Naive thymus-derived CD4-positive, alpha-beta T cell (primary cell): ENCODE measurements around the gene ERC1. TPM values are rescaled to one million over a fixed set of nuclear protein-coding genes. Genes with fewer than 3 reads are reported as not detected.

ENCODE experiments used
- ATAC-seq: fragments of 150-1000 bp; cut with Tn5 transposase; 2 replicates; pipeline ENCODE4 v1.10.0; 2021; ENCODE audit warnings: mild to moderate bottlenecking, moderate library complexity
- CTCF ChIA-PET: fragments of 350-600 bp; sonication (Branson Sonifier 250); formaldehyde crosslinking; loops from one replicate; lab custom pipeline; 2021; ENCODE audit warnings: antibody characterized with exemption; lab: Charles Lee
- POLR2A ChIA-PET: fragments of 350-600 bp; sonication (Branson Sonifier 250); formaldehyde crosslinking; loops from one replicate; lab custom pipeline; 2021; ENCODE audit warnings: antibody characterized with exemption, inconsistent platforms; lab: Charles Lee
- DNase-seq, 9 donors: peaks; one replicate each; pipeline versions ENCODE4 v3.0.0 to v3.0.0-alpha.2; 2020 to 2022; ENCODE audit warnings: mixed read lengths in 1 of 9
- H3K27ac ChIP-seq: one replicate; pipeline ENCODE4 v1.7.0; 2013; ENCODE audit warnings: mild to moderate bottlenecking, low read depth, low read length, moderate library complexity
- H3K27me3 ChIP-seq, 2 donors: one replicate each; pipeline ENCODE4 v1.7.0; 2013; ENCODE audit warnings: low read length in 2 of 2, mild to moderate bottlenecking in 2 of 2, moderate library complexity in 2 of 2; ENCODE audit not compliant: control insufficient read depth in 2 of 2, insufficient read depth in 2 of 2
- H3K36me3 ChIP-seq, 3 experiments: 1 replicate in 2 of 3; 2 replicates in 1 of 3; pipeline ENCODE4 v1.7.0; 2013; ENCODE audit warnings: low read length in 3 of 3, mild to moderate bottlenecking in 3 of 3, moderate library complexity in 1 of 3; ENCODE audit not compliant: insufficient read depth in 3 of 3, control insufficient read depth in 2 of 3
- H3K4me1 ChIP-seq, 2 donors: one replicate each; pipeline ENCODE4 v1.7.0; 2013; ENCODE audit warnings: low read length in 2 of 2, mild to moderate bottlenecking in 2 of 2, moderate library complexity in 1 of 2; ENCODE audit not compliant: control insufficient read depth in 2 of 2, insufficient read depth in 2 of 2
- H3K4me3 ChIP-seq: 2 replicates; pipeline ENCODE4 v1.7.0; 2013; ENCODE audit warnings: mild to moderate bottlenecking, low read length
- H3K9me3 ChIP-seq, 3 experiments: 1 replicate in 2 of 3; 2 replicates in 1 of 3; pipeline ENCODE4 v1.7.0; 2013; ENCODE audit warnings: low read length in 3 of 3; ENCODE audit not compliant: control insufficient read depth in 2 of 3
- H3K27ac Mint-ChIP-seq, 9 donors: one replicate each; pipeline ENCODE4 v1.8.0; 2020 to 2022; ENCODE audit warnings: mixed read lengths in 9 of 9, mild to moderate bottlenecking in 8 of 9, moderate library complexity in 5 of 9, inconsistent platforms in 2 of 9
- H3K27me3 Mint-ChIP-seq, 5 donors: one replicate each; pipeline ENCODE4 v1.8.0; 2021 to 2022; ENCODE audit warnings: mixed read lengths in 5 of 5, mild to moderate bottlenecking in 1 of 5
- H3K36me3 Mint-ChIP-seq, 5 donors: one replicate each; pipeline ENCODE4 v1.8.0; 2020 to 2022; ENCODE audit warnings: mixed read lengths in 5 of 5, mild to moderate bottlenecking in 3 of 5, inconsistent platforms in 1 of 5
- H3K4me1 Mint-ChIP-seq, 7 donors: one replicate each; pipeline ENCODE4 v1.8.0; 2020 to 2022; ENCODE audit warnings: mixed read lengths in 7 of 7, mild to moderate bottlenecking in 3 of 7, inconsistent platforms in 1 of 7
- H3K4me3 Mint-ChIP-seq, 10 donors: one replicate each; pipeline ENCODE4 v1.8.0; 2020 to 2022; ENCODE audit warnings: mild to moderate bottlenecking in 10 of 10, mixed read lengths in 10 of 10, moderate library complexity in 6 of 10, inconsistent platforms in 2 of 10
- H3K9me3 Mint-ChIP-seq, 11 donors: one replicate each; pipeline ENCODE4 v1.8.0; 2020 to 2022; ENCODE audit warnings: mixed read lengths in 11 of 11, mild to moderate bottlenecking in 4 of 11, inconsistent platforms in 1 of 11, moderate library complexity in 1 of 11
- intact Hi-C, 2 donors: fragments of 100-400 bp; cut with micrococcal nuclease; formaldehyde crosslinking; loops; one replicate each; pipeline ENCODE4 v1.15.1; 2023
- polyA plus RNA-seq, 2 donors: library from polyadenylated mRNA; unstranded; fragments of 300-500 nt; fragmentation: Illumina TruSeq; gene quantifications; one replicate each; pipeline ENCODE4 v1.2.3, GENCODE V29; 2021
- total RNA-seq, 6 experiments: library from RNA in 5 of 6; stranded (reverse) in 5 of 6; gene quantifications; 1 replicate in 5 of 6; 2 replicates in 1 of 6; pipeline ENCODE4 v1.2.3 and lab custom pipeline; 2021 to 2026

ERC1 gene
- total and polyA plus RNA-seq, 7 experiments from 2014 or later, result 15.9 to 62.0 (median 51.5) TPM

GRCh38 chr12:1410794-1411193, 419.8 kb downstream of the ERC1 start:
- Histone ChIP-seq H3K9me3 (no peaks in the 10 kb centered on the region), H3K4me3 (no peak overlapping the region), H3K27ac (no peak overlapping the region), H3K27me3 (no peaks in the 10 kb centered on the region), H3K4me1 (no peaks in the 10 kb centered on the region), H3K36me3 (peaks cover 0 to 22% (median 4%) of the 10 kb centered on the region in 3 experiments)
- no peak for ATAC-seq
- intact Hi-C loops, result no loop called here
- DNase-seq, result no peak
- POLR2A ChIA-PET, result no interaction called here
- CTCF ChIA-PET, result no interaction called here
- no peak overlapping the region for H3K27ac Mint-ChIP-seq
- peaks cover 11 to 76% (median 57%) of the 10 kb centered on the region in 5 donors for H3K36me3 Mint-ChIP-seq
- H3K4me1 Mint-ChIP-seq, result no peaks in the 10 kb centered on the region
- H3K4me3 Mint-ChIP-seq, result no peak overlapping the region
- H3K27me3 Mint-ChIP-seq, result no peaks in the 10 kb centered on the region
- no peaks in the 10 kb centered on the region for H3K9me3 Mint-ChIP-seq

GRCh38 chr12:1413930-1414329, 422.9 kb downstream of the ERC1 start:
- Histone ChIP-seq H3K36me3 (peaks cover 0 to 23% (median 0%) of the 10 kb centered on the region in 3 experiments), H3K4me1 (no peaks in the 10 kb centered on the region), H3K27ac (no peak overlapping the region), H3K9me3 (no peaks in the 10 kb centered on the region), H3K27me3 (no peaks in the 10 kb centered on the region), H3K4me3 (no peak overlapping the region)
- CTCF ChIA-PET, result interaction anchor here (1.7 kb wide), 1 partner anchor 10 kb away, joined by 3 read pairs; no protein-coding TSS in a partner anchor
- Mint-ChIP-seq H3K9me3 (peaks cover 0 to 5% (median 1%) of the 10 kb centered on the region in 11 donors), H3K27ac (no peak overlapping the region), H3K4me3 (no peak overlapping the region), H3K36me3 (peaks cover 15 to 90% (median 80%) of the 10 kb centered on the region in 5 donors), H3K4me1 (no peaks in the 10 kb centered on the region), H3K27me3 (no peaks in the 10 kb centered on the region)
- intact Hi-C loops, result no loop called here
- no peak for ATAC-seq
- POLR2A ChIA-PET, result no interaction called here
- DNase-seq, result no peak

GRCh38 chr12:1418144-1418543, 427.1 kb downstream of the ERC1 start:
- peaks cover 20 to 78% (median 64%) of the 10 kb centered on the region in 5 donors for H3K36me3 Mint-ChIP-seq
- Histone ChIP-seq H3K27ac (no peak overlapping the region), H3K27me3 (no peaks in the 10 kb centered on the region), H3K4me1 (no peaks in the 10 kb centered on the region), H3K36me3 (peaks cover 0 to 11% (median 0%) of the 10 kb centered on the region in 3 experiments), H3K4me3 (no peak overlapping the region), H3K9me3 (peaks cover 0 to 3% (median 0%) of the 10 kb centered on the region in 3 experiments)
- H3K4me1 Mint-ChIP-seq, result peaks cover 0 to 9% (median 0%) of the 10 kb centered on the region in 7 donors
- intact Hi-C loops, result no loop called here
- H3K9me3 Mint-ChIP-seq, result peaks cover 0 to 31% (median 10%) of the 10 kb centered on the region in 11 donors
- DNase-seq, result no peak
- POLR2A ChIA-PET, result no interaction called here
- H3K27me3 Mint-ChIP-seq, result no peaks in the 10 kb centered on the region
- H3K27ac Mint-ChIP-seq, result no peak overlapping the region
- no peak for ATAC-seq
- no peak overlapping the region for H3K4me3 Mint-ChIP-seq
- CTCF ChIA-PET, result no interaction called here

- Histone ChIP-seq H3K27me3 (no peaks in the 10 kb centered on the region), H3K4me3 (no peak overlapping the region), H3K27ac (no peak overlapping the region), H3K9me3 (peaks cover 0 to 3% (median 0%) of the 10 kb centered on the region in 3 experiments), H3K4me1 (no peaks in the 10 kb centered on the region), H3K36me3 (peaks cover 0 to 7% (median 0%) of the 10 kb centered on the region in 3 experiments)
- no peak overlapping the region for H3K4me3 Mint-ChIP-seq
- no peak overlapping the region for H3K27ac Mint-ChIP-seq
- ChIA-PET CTCF (no interaction called here), POLR2A (no interaction called here)
- H3K27me3 Mint-ChIP-seq, result no peaks in the 10 kb centered on the region
- no peak for ATAC-seq
- peaks cover 18 to 69% (median 55%) of the 10 kb centered on the region in 5 donors for H3K36me3 Mint-ChIP-seq
- H3K4me1 Mint-ChIP-seq, result peaks cover 0 to 18% (median 0%) of the 10 kb centered on the region in 7 donors
- H3K9me3 Mint-ChIP-seq, result peaks cover 0 to 31% (median 10%) of the 10 kb centered on the region in 11 donors
- DNase-seq, result no peak
- intact Hi-C loops, result no loop called here
Measured at GRCh38 chr12:1419849-1420371, 428.9 kb downstream of the ERC1 start.

GRCh38 chr12:1421091-1421846, 430.2 kb downstream of the ERC1 start:
- Mint-ChIP-seq H3K36me3 (peaks cover 15 to 61% (median 44%) of the 10 kb centered on the region in 5 donors), H3K27me3 (no peaks in the 10 kb centered on the region), H3K4me1 (peaks cover 0 to 25% (median 0%) of the 10 kb centered on the region in 7 donors), H3K9me3 (peaks cover 0 to 31% (median 10%) of the 10 kb centered on the region in 11 donors), H3K27ac (no peak overlapping the region), H3K4me3 (peak overlapping the region in 1 of 10 donors; percentile 32)
- intact Hi-C loops, result no loop called here
- DNase-seq (no peak), ATAC-seq (peak; percentile 55)
- CTCF ChIA-PET, result no interaction called here
- peaks cover 0 to 3% (median 0%) of the 10 kb centered on the region in 3 experiments for H3K9me3 ChIP-seq
- H3K4me1 ChIP-seq, result no peaks in the 10 kb centered on the region
- H3K36me3 ChIP-seq, result peaks cover 0 to 7% (median 0%) of the 10 kb centered on the region in 3 experiments
- no peaks in the 10 kb centered on the region for H3K27me3 ChIP-seq
- POLR2A ChIA-PET, result no interaction called here
- no peak overlapping the region for H3K27ac ChIP-seq
- H3K4me3 ChIP-seq, result no peak overlapping the region

- ChIA-PET POLR2A (no interaction called here), CTCF (no interaction called here)
- peaks cover 0 to 6% (median 0%) of the 10 kb centered on the region in 3 experiments for H3K36me3 ChIP-seq
- DNase-seq, result no peak
- H3K36me3 Mint-ChIP-seq, result peaks cover 8 to 53% (median 40%) of the 10 kb centered on the region in 5 donors
- H3K9me3 ChIP-seq, result peaks cover 0 to 3% (median 0%) of the 10 kb centered on the region in 3 experiments
- H3K4me1 Mint-ChIP-seq, result peaks cover 0 to 25% (median 0%) of the 10 kb centered on the region in 7 donors
- no peaks in the 10 kb centered on the region for H3K4me1 ChIP-seq
- H3K27ac ChIP-seq, result no peak overlapping the region
- intact Hi-C loops, result no loop called here
- no peak overlapping the region for H3K4me3 ChIP-seq
- no peaks in the 10 kb centered on the region for H3K27me3 Mint-ChIP-seq
- peaks cover 0 to 31% (median 10%) of the 10 kb centered on the region in 11 donors for H3K9me3 Mint-ChIP-seq
- peak overlapping the region in 1 of 9 donors; percentile 67 for H3K27ac Mint-ChIP-seq
- peak overlapping the region in 1 of 10 donors; percentile 37 for H3K4me3 Mint-ChIP-seq
- ATAC-seq, result peak; percentile 37
- H3K27me3 ChIP-seq, result no peaks in the 10 kb centered on the region
Measured at GRCh38 chr12:1422604-1423315, 431.7 kb downstream of the ERC1 start.
